H1 (cell line): ENCODE data around the gene GNB1L. TPM values are rescaled to one million over a fixed set of nuclear protein-coding genes. Genes with fewer than 3 reads are reported as not detected.

ENCODE experiments used
- CTCF ChIA-PET: fragments of 300-600 bp; sonication (Branson Sonifier 250); formaldehyde crosslinking; loops from one replicate; lab custom pipeline; 2021; ENCODE audit not compliant: partially characterized antibody; lab: Charles Lee
- POLR2A ChIA-PET: fragments of 300-600 bp; sonication (Branson Sonifier 250); formaldehyde crosslinking; loops from one replicate; lab custom pipeline; 2021; ENCODE audit warnings: inconsistent platforms; ENCODE audit not compliant: partially characterized antibody; lab: Charles Lee
- DNase-seq, 2 experiments: peaks; one replicate each; pipeline versions ENCODE4 v3.0.0 to v3.0.0-alpha.2; 2010 to 2022; ENCODE audit warnings: low spot score in 2 of 2, low read depth in 1 of 2, mixed read lengths in 1 of 2
- FAIRE-seq: peaks from 2 replicates; lab custom pipeline; 2011; peaks lifted over from hg19 to GRCh38; lab: Jason Lieb, UNC
- H2AFZ ChIP-seq: 2 replicates; pipeline ENCODE4 v1.8.1; 2012; ENCODE audit warnings: low read length, inconsistent platforms
- H2AK5ac ChIP-seq: 2 replicates; pipeline ENCODE4 v1.6.1; 2013; ENCODE audit warnings: low read depth, low read length
- H2BK120ac ChIP-seq: replicated peaks from 2 replicates; pipeline ENCODE3; 2013; ENCODE audit warnings: low read depth, low read length, inconsistent platforms
- H2BK12ac ChIP-seq: 2 replicates; pipeline ENCODE4 v1.6.1; 2013; ENCODE audit warnings: low read depth, low read length
- H2BK15ac ChIP-seq: 2 replicates; pipeline ENCODE4 v1.6.1; 2013; ENCODE audit warnings: low read length
- H2BK20ac ChIP-seq: 2 replicates; pipeline ENCODE4 v1.6.1; 2013; ENCODE audit warnings: low read length
- H2BK5ac ChIP-seq: 2 replicates; pipeline ENCODE4 v1.6.1; 2013; ENCODE audit warnings: low read depth, low read length
- H3K14ac ChIP-seq: 2 replicates; pipeline ENCODE4 v1.6.1; 2013; ENCODE audit warnings: inconsistent platforms; ENCODE audit not compliant: insufficient read length
- H3K18ac ChIP-seq: 2 replicates; pipeline ENCODE4 v1.6.1; 2013; ENCODE audit warnings: low read length; ENCODE audit errors: extremely low read depth
- H3K23ac ChIP-seq: 2 replicates; pipeline ENCODE4 v1.6.1; 2013; ENCODE audit warnings: inconsistent platforms; ENCODE audit not compliant: insufficient read length
- H3K23me2 ChIP-seq: 2 replicates; pipeline ENCODE4 v1.6.1; 2013; ENCODE audit warnings: low read depth, low read length
- H3K27ac ChIP-seq: 2 replicates; pipeline ENCODE4 v1.6.1; 2011; ENCODE audit warnings: low read depth, low read length, inconsistent platforms
- H3K27me3 ChIP-seq, 4 experiments: replicated peaks in 1 of 4; 1 replicate in 1 of 4; 2 replicates in 3 of 4; pipeline versions ENCODE4 v1.6.1 to v1.8.1; 2011 to 2013; ENCODE audit warnings: low read length in 3 of 4, mild to moderate bottlenecking in 3 of 4, inconsistent platforms in 2 of 4, mixed read lengths in 2 of 4, moderate library complexity in 1 of 4; ENCODE audit not compliant: control insufficient read depth in 3 of 4, insufficient read depth in 3 of 4; ENCODE audit errors: extremely low read depth in 1 of 4
- H3K36me3 ChIP-seq, 4 experiments: 2 replicates each; pipeline versions ENCODE4 v1.6.1 to v1.8.1; 2011 to 2013; ENCODE audit warnings: mild to moderate bottlenecking in 4 of 4, low read length in 3 of 4, moderate library complexity in 2 of 4, control low read depth in 1 of 4, inconsistent platforms in 1 of 4; ENCODE audit not compliant: insufficient read depth in 4 of 4, control insufficient read depth in 2 of 4
- H3K4ac ChIP-seq: replicated peaks from 2 replicates; pipeline ENCODE3; 2013; ENCODE audit warnings: low read length, low read depth, mixed read lengths, inconsistent platforms; ENCODE audit not compliant: insufficient read length
- H3K4me1 ChIP-seq, 4 experiments: replicated peaks in 1 of 4; 1 replicate in 1 of 4; 2 replicates in 3 of 4; pipeline versions ENCODE4 v1.6.1 to v1.8.1; 2011 to 2013; ENCODE audit warnings: low read length in 3 of 4, inconsistent platforms in 2 of 4, mixed read lengths in 1 of 4; ENCODE audit not compliant: insufficient read depth in 4 of 4, control insufficient read depth in 3 of 4
- H3K4me2 ChIP-seq, 2 experiments: 2 replicates each; pipeline versions ENCODE4 v1.6.1 to v1.8.1; 2011 to 2013; ENCODE audit warnings: low read depth in 2 of 2, low read length in 2 of 2, control low read depth in 1 of 2, inconsistent platforms in 1 of 2, mild to moderate bottlenecking in 1 of 2; ENCODE audit not compliant: insufficient read depth in 1 of 2
- H3K4me3 ChIP-seq, 4 experiments: fragments of 200-600, 300-600 bp in 1 of 4; sonication (generic), shearing (Covaris generic), sonication (Bioruptor Twin) in 1 of 4; 2 replicates each; pipeline versions ENCODE4 v1.5.1 to v1.8.1; 2011 to 2016; ENCODE audit warnings: low read length in 4 of 4, low read depth in 3 of 4, control low read depth in 2 of 4, inconsistent platforms in 2 of 4, mild to moderate bottlenecking in 2 of 4, mixed read lengths in 1 of 4, moderate library complexity in 1 of 4; ENCODE audit not compliant: insufficient read depth in 2 of 4; ENCODE audit errors: extremely low read depth in 1 of 4
- H3K56ac ChIP-seq: replicated peaks from 2 replicates; pipeline ENCODE3; 2013; ENCODE audit warnings: low read depth, mild to moderate bottlenecking, mixed read lengths, low read length, inconsistent platforms; ENCODE audit not compliant: insufficient read length
- H3K79me1 ChIP-seq: 2 replicates; pipeline ENCODE4 v1.6.1; 2013; ENCODE audit warnings: low read depth, low read length, control low read depth
- H3K79me2 ChIP-seq, 2 experiments: 2 replicates each; pipeline versions ENCODE4 v1.6.1 to v1.8.1; 2012 to 2013; ENCODE audit warnings: low read length in 2 of 2, mild to moderate bottlenecking in 2 of 2, inconsistent platforms in 1 of 2; ENCODE audit not compliant: insufficient read depth in 2 of 2, control insufficient read depth in 1 of 2
- H3K9ac ChIP-seq, 4 experiments: replicated peaks in 1 of 4; 1 replicate in 1 of 4; 2 replicates in 3 of 4; pipeline versions ENCODE4 v1.6.1 to v1.8.1; 2011 to 2013; ENCODE audit warnings: low read depth in 3 of 4, low read length in 3 of 4, control low read depth in 2 of 4, mild to moderate bottlenecking in 2 of 4, moderate library complexity in 2 of 4, inconsistent platforms in 1 of 4; ENCODE audit errors: extremely low read depth in 1 of 4
- H3K9me3 ChIP-seq, 2 experiments: 2 replicates each; pipeline versions ENCODE4 v1.6.1 to v1.8.1; 2012 to 2013; ENCODE audit warnings: mild to moderate bottlenecking in 2 of 2, moderate library complexity in 2 of 2, control low read depth in 1 of 2, inconsistent platforms in 1 of 2, low read depth in 1 of 2, low read length in 1 of 2, mixed read lengths in 1 of 2; ENCODE audit not compliant: insufficient read depth in 2 of 2
- H4K20me1 ChIP-seq, 2 experiments: replicated peaks in 1 of 2; 2 replicates each; pipeline versions ENCODE3 to v1.8.1; 2011 to 2013; ENCODE audit warnings: inconsistent platforms in 2 of 2, low read length in 2 of 2, mild to moderate bottlenecking in 1 of 2; ENCODE audit not compliant: insufficient read depth in 2 of 2, control insufficient read depth in 1 of 2
- H4K5ac ChIP-seq: 2 replicates; pipeline ENCODE4 v1.6.1; 2013; ENCODE audit warnings: low read length, low read depth, mixed read lengths, inconsistent platforms; ENCODE audit not compliant: insufficient read length
- H4K8ac ChIP-seq: 2 replicates; pipeline ENCODE4 v1.8.0; 2013; ENCODE audit warnings: mild to moderate bottlenecking, moderate library complexity, low read length, inconsistent platforms; ENCODE audit not compliant: insufficient read depth; ENCODE audit errors: extremely low read depth
- H4K91ac ChIP-seq: replicated peaks from 2 replicates; pipeline ENCODE3; 2013; ENCODE audit warnings: low read length, mixed read lengths, inconsistent platforms; ENCODE audit not compliant: insufficient read length
- CEBPB ChIP-seq: IDR thresholded peaks from 2 replicates; pipeline ENCODE4 v1.6.1; 2012; ENCODE audit warnings: low read depth, low read length
- CREB1 ChIP-seq: IDR thresholded peaks from 2 replicates; pipeline ENCODE4 v1.6.1; 2012; ENCODE audit warnings: inconsistent platforms
- CTBP2 ChIP-seq: IDR thresholded peaks from 2 replicates; pipeline ENCODE4 v1.7.0; 2011; ENCODE audit warnings: borderline replicate concordance, mild to moderate bottlenecking, moderate library complexity, mixed read lengths, low read length; ENCODE audit not compliant: insufficient read depth, insufficient read length
- GTF2F1 ChIP-seq: IDR thresholded peaks from 2 replicates; pipeline ENCODE4 v1.6.1; 2012; ENCODE audit warnings: low read depth, low read length, improper control_type of control experiment, borderline replicate concordance
- KDM4A ChIP-seq: IDR thresholded peaks from one replicate; pipeline ENCODE4 v1.7.1; 2012; ENCODE audit warnings: low read depth, mild to moderate bottlenecking, moderate library complexity, low read length, inconsistent platforms; ENCODE audit not compliant: severe bottlenecking
- PHF8 ChIP-seq: fragments of 200-600 bp; sonication (generic); conservative IDR thresholded peaks from 2 replicates; pipeline ENCODE4 v1.7.1; 2012; ENCODE audit warnings: low read depth, mild to moderate bottlenecking, inconsistent platforms, low read length, moderate library complexity
- RNF2 ChIP-seq: fragments of 200-900, 300-1000 bp; sonication (generic); IDR thresholded peaks from 2 replicates; pipeline ENCODE4 v1.7.1; 2016; ENCODE audit warnings: borderline replicate concordance, low read depth, mild to moderate bottlenecking, antibody characterized with exemption, low read length; ENCODE audit not compliant: poor library complexity, severe bottlenecking; ENCODE audit errors: missing control alignments
- SAP30 ChIP-seq: fragments of 300-600 bp; sonication (generic); IDR thresholded peaks from 2 replicates; pipeline ENCODE4 v1.7.1; 2012; ENCODE audit warnings: low read length, moderate library complexity, mild to moderate bottlenecking, inconsistent platforms; ENCODE audit not compliant: insufficient read depth, insufficient replicate concordance
- SP2 ChIP-seq: IDR thresholded peaks from 2 replicates; pipeline ENCODE4 v1.6.1; 2012; ENCODE audit warnings: mild to moderate bottlenecking, low read length, inconsistent platforms
- SUZ12 ChIP-seq: fragments of 200-600 bp; sonication (generic); IDR thresholded peaks from 2 replicates; pipeline ENCODE4 v1.6.1; 2012; ENCODE audit warnings: mild to moderate bottlenecking, inconsistent platforms, low read length, moderate library complexity, mixed read lengths
- TBP ChIP-seq: IDR thresholded peaks from 2 replicates; pipeline ENCODE4 v1.6.1; 2011; ENCODE audit warnings: low read depth, low read length, improper control_type of control experiment
- TEAD4 ChIP-seq: IDR thresholded peaks from 2 replicates; pipeline ENCODE4 v1.6.1; 2012; ENCODE audit warnings: low read depth, low read length, inconsistent platforms, mixed read lengths
- WGBS, 2 experiments: shearing (Covaris generic) in 1 of 2; methylation state at CpG; one replicate each; pipeline versions ENCODE4 v1.1.6 to v1.1.7; 2013 to 2015; ENCODE audit warnings: low lambda C conversion rate in 2 of 2, mixed read lengths in 2 of 2, inconsistent platforms in 1 of 2, low coverage in 1 of 2, missing lambda C conversion rate in 1 of 2; ENCODE audit not compliant: insufficient replicate concordance in 2 of 2, insufficient coverage in 1 of 2, insufficient read length in 1 of 2; ENCODE audit errors: extremely low coverage in 1 of 2, missing lambda C conversion rate in 1 of 2; 5-methylcytosine and 5-hydroxymethylcytosine counted together
- polyA plus RNA-seq, 7 experiments: library from polyadenylated mRNA; depleted of rRNA in 3 of 7; stranded (reverse) in 5 of 7; unstranded in 2 of 7; fragments of >200 nt in 5 of 7; fragments of 200-250 nt in 2 of 7; gene quantifications; 1 replicate in 5 of 7; 2 replicates in 1 of 7; 4 replicates in 1 of 7; pipeline versions ENCODE4 v1.2.1 to v1.2.3, GENCODE V29; 2011 to 2013; ENCODE audit warnings: missing spikeins in 2 of 7, mixed read lengths in 2 of 7
- total RNA-seq: library from RNA; stranded (reverse); fragmentation: NEBNext Ultra II Directional; extraction: Animal tissue kit (Norgen Biotek cat#: 25700); gene quantifications from 2 replicates; pipeline ENCODE4 v1.2.1, GENCODE V29; 2021

Gene GNB1L
- total and polyA plus RNA-seq, 2 of the 8 experiments (the other 6 are each of a cell fraction or from before 2014, with no cell fraction given), result 14.0 to 15.6 TPM

DNA sequence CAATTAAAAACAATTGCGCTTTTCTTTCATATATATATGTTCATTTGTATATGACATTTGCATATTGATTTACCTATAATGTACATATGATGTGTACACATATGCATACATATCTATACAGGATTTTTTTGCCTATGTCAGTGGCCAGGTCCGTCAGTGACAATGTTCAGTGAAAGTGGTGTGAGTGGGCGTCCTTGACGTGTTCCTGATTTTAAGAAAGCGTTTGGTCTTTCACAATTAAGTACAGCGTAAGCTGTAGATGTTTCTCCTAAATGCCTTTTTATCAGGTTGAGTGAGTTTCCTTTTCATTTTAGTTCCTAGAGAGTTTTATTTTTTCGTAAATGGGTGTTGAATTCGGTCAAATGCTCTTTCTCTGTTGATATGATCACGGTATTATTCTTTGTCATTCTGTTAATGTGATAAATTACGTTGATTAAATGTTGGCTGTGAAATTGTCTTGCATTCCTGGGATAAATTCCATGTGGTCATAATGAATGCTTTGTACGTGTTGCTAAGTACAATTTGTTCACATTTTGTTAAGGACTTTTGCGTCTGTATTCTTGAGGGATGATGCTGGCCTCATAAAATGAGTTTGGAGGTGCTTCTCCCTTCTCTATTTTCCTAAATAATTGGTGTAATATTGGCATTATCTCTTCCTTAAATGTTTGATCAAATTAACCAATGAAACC, 10.6 kb upstream of the GNB1L start:
- ChIA-PET POLR2A (interaction anchor here (1.0 kb wide), 1 partner anchor 10 kb away, joined by 3 read pairs; the partner anchor contains the start of genes GNB1L and RTL10), CTCF (interaction anchor here (1.0 to 1.8 kb wide), 2 partner anchors 24 to 45 kb away, joined by 3 to 5 read pairs; no protein-coding TSS in a partner anchor)
- H3K4me1 ChIP-seq, result peaks cover 0 to 7% (median 4%) of the 10 kb centered on the region in 4 experiments; a peak in 4 of 7 replicates
- H3K56ac ChIP-seq, result no peak overlapping the region
- H3K4me3 ChIP-seq, result no peak overlapping the region
- H3K79me2 ChIP-seq, result no peaks in the 10 kb centered on the region
- DNase-seq, result no peak
- no peak overlapping the region for H2BK20ac ChIP-seq
- no peak overlapping the region for H4K91ac ChIP-seq
- no peak overlapping the region for H3K27ac ChIP-seq
- no peaks in the 10 kb centered on the region; the same call in 1 of the 2 replicates for H3K79me1 ChIP-seq
- H2BK120ac ChIP-seq, result no peak overlapping the region
- no peak overlapping the region for H2AK5ac ChIP-seq
- no peaks in the 10 kb centered on the region for H3K36me3 ChIP-seq
- 84% methylated on average over 12 of the region's 12 CpGs; no CpG with 5 or more reads in 1 of the 2 experiments for WGBS, 2 experiments
- no peak for FAIRE-seq
- H4K8ac ChIP-seq, result no peak overlapping the region
- H3K23me2 ChIP-seq, result no peaks in the 10 kb centered on the region
- H2AFZ ChIP-seq, result no peak overlapping the region
- no peaks in the 10 kb centered on the region for H4K20me1 ChIP-seq
- H3K4me2 ChIP-seq, result no peak overlapping the region
- H2BK15ac ChIP-seq, result no peak overlapping the region
- H3K23ac ChIP-seq, result no peak overlapping the region
- no peak overlapping the region for H3K14ac ChIP-seq
- H3K4ac ChIP-seq, result no peak overlapping the region
- H3K9me3 ChIP-seq, result no peaks in the 10 kb centered on the region
- no peak overlapping the region for H2BK12ac ChIP-seq
- no peak overlapping the region for H4K5ac ChIP-seq
- H3K9ac ChIP-seq, result no peak overlapping the region
- no peak overlapping the region for H2BK5ac ChIP-seq
- H3K18ac ChIP-seq, result no peak overlapping the region
- no peaks in the 10 kb centered on the region for H3K27me3 ChIP-seq
- no peak for TF ChIP-seq TBP
- TF ChIP-seq CREB1, result no peak
- no peak for TF ChIP-seq GTF2F1
- no peak for TF ChIP-seq RNF2
- no peak for TF ChIP-seq SUZ12
- TF ChIP-seq PHF8, result no peak
- TF ChIP-seq KDM4A, result no peak
- no peak for TF ChIP-seq SAP30
- no peak for TF ChIP-seq TEAD4
- no peak for TF ChIP-seq CEBPB
- no peak for TF ChIP-seq SP2
- TF ChIP-seq CTBP2, result no peak
